HepG2 (cell line): ENCODE measurements around the gene FAM174C. TPM values are rescaled to one million over a fixed set of nuclear protein-coding genes. Genes with fewer than 3 reads are reported as not detected.

Source experiments
- DNMT3B ChIP-seq: conservative IDR thresholded peaks from 2 replicates; pipeline ENCODE4 v1.6.1; 2016; ENCODE audit warnings: missing biosample characterization, control low read depth
- FOXK2 ChIP-seq: fragments of 450-650 bp; IDR thresholded peaks from 2 replicates; pipeline ENCODE4 v1.6.1; 2016
- FOXP1 ChIP-seq, 2 experiments: fragments of 450-650 bp in 1 of 2; IDR thresholded peaks; 2 replicates each; pipeline ENCODE4 v1.6.1; 2017 to 2018; ENCODE audit warnings: antibody characterized with exemption in 1 of 2
- GTF2F1 ChIP-seq: fragments of 150-350 bp; IDR thresholded peaks from 2 replicates; pipeline ENCODE4 v1.6.1; 2014; ENCODE audit warnings: low read length
- ISL2 ChIP-seq: sonication (generic); formaldehyde crosslinking; IDR thresholded peaks from 2 replicates; pipeline ENCODE4 v1.5.0; 2020; ENCODE audit warnings: missing genetic modification reagents
- JARID2 ChIP-seq: sonication (generic); formaldehyde crosslinking; IDR thresholded peaks from 2 replicates; pipeline ENCODE4 v1.8.1; 2023; ENCODE audit warnings: missing genetic modification reagents, inconsistent platforms; ENCODE audit not compliant: insufficient replicate concordance
- MBNL3 ChIP-seq: fragments of 250-450 bp; sonication (Bioruptor Pico); conservative IDR thresholded peaks from 2 replicates; pipeline ENCODE4 v1.8.0; 2022; ENCODE audit warnings: mild to moderate bottlenecking, inconsistent platforms
- MED1 ChIP-seq: sonication (generic); formaldehyde crosslinking; IDR thresholded peaks from 2 replicates; pipeline ENCODE4 v1.4.0; 2020; ENCODE audit warnings: missing genetic modification reagents
- MTERF4 ChIP-seq: sonication (generic); formaldehyde crosslinking; IDR thresholded peaks from 2 replicates; pipeline ENCODE4 v1.8.0; 2023; ENCODE audit warnings: mild to moderate bottlenecking, missing genetic modification reagents
- MTF2 ChIP-seq: sonication (generic); formaldehyde crosslinking; IDR thresholded peaks from 2 replicates; pipeline ENCODE4 v1.5.0; 2020; ENCODE audit warnings: missing genetic modification reagents, borderline replicate concordance
- RAD51 ChIP-seq: fragments of 450-650 bp; IDR thresholded peaks from 2 replicates; pipeline ENCODE4 v1.6.1; 2016; ENCODE audit warnings: borderline replicate concordance
- SMYD3 ChIP-seq: sonication (generic); formaldehyde crosslinking; IDR thresholded peaks from 2 replicates; pipeline ENCODE4 v1.8.1; 2023; ENCODE audit warnings: mild to moderate bottlenecking, missing genetic modification reagents
- TEAD2 ChIP-seq: sonication (generic); formaldehyde crosslinking; IDR thresholded peaks from 2 replicates; pipeline ENCODE4 v1.9.0; 2021; ENCODE audit warnings: missing genetic modification reagents
- TEAD3 ChIP-seq: optimal IDR thresholded peaks from 2 replicates; pipeline ENCODE3; 2016; ENCODE audit warnings: borderline replicate concordance
- THRA ChIP-seq: sonication (generic); formaldehyde crosslinking; IDR thresholded peaks from 2 replicates; pipeline ENCODE4 v1.4.0; 2020; ENCODE audit warnings: missing genetic modification reagents, borderline replicate concordance
- THYN1 ChIP-seq: sonication (generic); formaldehyde crosslinking; IDR thresholded peaks from 2 replicates; pipeline ENCODE4 v1.8.1; 2023; ENCODE audit warnings: low read depth, mild to moderate bottlenecking, moderate library complexity, missing genetic modification reagents, borderline replicate concordance
- ZBTB7B ChIP-seq: sonication (generic); formaldehyde crosslinking; IDR thresholded peaks from 2 replicates; pipeline ENCODE4 v1.4.0; 2020; ENCODE audit warnings: missing genetic modification reagents
- ZFYVE20 ChIP-seq: sonication (generic); formaldehyde crosslinking; IDR thresholded peaks from 2 replicates; pipeline ENCODE4 v1.8.0; 2023; ENCODE audit warnings: low read depth, mild to moderate bottlenecking, moderate library complexity, missing genetic modification reagents, borderline replicate concordance
- ZNF260 ChIP-seq: sonication (generic); formaldehyde crosslinking; IDR thresholded peaks from 2 replicates; pipeline ENCODE4 v1.4.0; 2020; ENCODE audit warnings: missing genetic modification reagents, low read depth, mild to moderate bottlenecking, borderline replicate concordance
- ZNF367 ChIP-seq: sonication (generic); formaldehyde crosslinking; IDR thresholded peaks from 2 replicates; pipeline ENCODE4 v1.4.0; 2020; ENCODE audit warnings: missing genetic modification reagents, borderline replicate concordance
- ZNF547 ChIP-seq: sonication (generic); formaldehyde crosslinking; IDR thresholded peaks from 2 replicates; pipeline ENCODE4 v1.5.1; 2020; ENCODE audit warnings: mild to moderate bottlenecking, missing genetic modification reagents
- ZNF550 ChIP-seq: sonication (generic); formaldehyde crosslinking; IDR thresholded peaks from 2 replicates; pipeline ENCODE4 v1.4.0; 2020; ENCODE audit warnings: mild to moderate bottlenecking, missing genetic modification reagents, borderline replicate concordance
- ZNF552 ChIP-seq: sonication (generic); formaldehyde crosslinking; IDR thresholded peaks from 2 replicates; pipeline ENCODE4 v1.9.0; 2022; ENCODE audit warnings: missing genetic modification reagents, mild to moderate bottlenecking, borderline replicate concordance
- ZNF567 ChIP-seq: sonication (generic); formaldehyde crosslinking; IDR thresholded peaks from 2 replicates; pipeline ENCODE4 v1.8.1; 2023; ENCODE audit warnings: mild to moderate bottlenecking, missing genetic modification reagents, borderline replicate concordance
- ZNF720 ChIP-seq: sonication (generic); formaldehyde crosslinking; IDR thresholded peaks from 2 replicates; pipeline ENCODE4 v1.4.0; 2020; ENCODE audit warnings: missing genetic modification reagents
- polyA plus RNA-seq, 8 experiments: library from polyadenylated mRNA; depleted of rRNA in 3 of 8; stranded (reverse) in 7 of 8; unstranded in 1 of 8; fragments of >200 nt; fragmentation: Illumina TruSeq in 4 of 8; extraction: Trizol in 4 of 8; gene quantifications; 2 replicates each; pipeline versions ENCODE4 v1.2.1 to v1.2.3, GENCODE V29; 2011 to 2016; ENCODE audit warnings: low read depth in 4 of 8, missing spikeins in 1 of 8, mixed read lengths in 1 of 8; ENCODE audit not compliant: insufficient read depth in 1 of 8
- total RNA-seq, 5 experiments: library from RNA; depleted of rRNA; stranded (reverse); fragments of >200 nt; fragmentation: Illumina TruSeq; extraction: Trizol; gene quantifications; 2 replicates each; pipeline ENCODE4 v1.2.3, GENCODE V29; 2016; ENCODE audit warnings: low read depth in 1 of 5
- TF ChIP-seq, protein P1 (sequence below): sonication (generic); formaldehyde crosslinking; IDR thresholded peaks from 2 replicates; pipeline ENCODE4 v1.4.0; 2020; ENCODE audit warnings: mild to moderate bottlenecking, missing genetic modification reagents

Gene FAM174C
- total and polyA plus RNA-seq, 2 of the 13 experiments (the other 11 are each of a cell fraction or from before 2014, with no cell fraction given) = 19.5 to 31.3 TPM

- no peak for TF ChIP-seq TEAD2 (CRISPR knock-in tag)
- no peak for TF ChIP-seq ZNF567
- TF ChIP-seq ZFYVE20 (CRISPR knock-in tag) = no peak
- no peak for TF ChIP-seq DNMT3B (CRISPR knock-in tag)
- 0 out of 2 replicates have a peak, but pooled peaks have one; percentile 27 for TF ChIP-seq ZNF547 (CRISPR knock-in tag)
- no peak for TF ChIP-seq THYN1
- no peak for TF ChIP-seq SMYD3 (CRISPR knock-in tag)
- no peak for TF ChIP-seq ZNF260 (CRISPR knock-in tag)
- TF ChIP-seq MED1 = peak; percentile 88; the same call in 1 of the 2 replicates
- TF ChIP-seq FOXK2 = no peak
- no peak for TF ChIP-seq RAD51
- TF ChIP-seq MTERF4 (CRISPR knock-in tag) = no peak
- TF ChIP-seq ZNF720 (CRISPR knock-in tag) = no peak
- no peak for TF ChIP-seq MTF2 (CRISPR knock-in tag)
- TF ChIP-seq ISL2 (CRISPR knock-in tag) = no peak
- no peak for TF ChIP-seq ZNF367 (CRISPR knock-in tag)
- TF ChIP-seq FOXP1 (IDR thresholded peaks at IDR 0.05) = no peak
- peak; percentile 66; the same call in 1 of the 2 replicates for TF ChIP-seq FOXP1 (CRISPR knock-in tag; IDR thresholded peaks at IDR 0.05)
- no peak for TF ChIP-seq MBNL3 (CRISPR knock-in tag)
- TF ChIP-seq, protein P1, sequence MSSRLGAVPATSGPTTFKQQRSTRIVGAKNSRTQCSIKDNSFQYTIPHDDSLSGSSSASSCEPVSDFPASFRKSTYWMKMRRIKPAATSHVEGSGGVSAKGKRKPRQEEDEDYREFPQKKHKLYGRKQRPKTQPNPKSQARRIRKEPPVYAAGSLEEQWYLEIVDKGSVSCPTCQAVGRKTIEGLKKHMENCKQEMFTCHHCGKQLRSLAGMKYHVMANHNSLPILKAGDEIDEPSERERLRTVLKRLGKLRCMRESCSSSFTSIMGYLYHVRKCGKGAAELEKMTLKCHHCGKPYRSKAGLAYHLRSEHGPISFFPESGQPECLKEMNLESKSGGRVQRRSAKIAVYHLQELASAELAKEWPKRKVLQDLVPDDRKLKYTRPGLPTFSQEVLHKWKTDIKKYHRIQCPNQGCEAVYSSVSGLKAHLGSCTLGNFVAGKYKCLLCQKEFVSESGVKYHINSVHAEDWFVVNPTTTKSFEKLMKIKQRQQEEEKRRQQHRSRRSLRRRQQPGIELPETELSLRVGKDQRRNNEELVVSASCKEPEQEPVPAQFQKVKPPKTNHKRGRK (CRISPR knock-in tag) = no peak
- peak; percentile 86 for TF ChIP-seq TEAD3 (CRISPR knock-in tag)
- no peak for TF ChIP-seq ZNF550 (CRISPR knock-in tag)
- no peak for TF ChIP-seq ZNF552 (CRISPR knock-in tag)
- TF ChIP-seq ZBTB7B (CRISPR knock-in tag) = peak; percentile 89
- peak; percentile 93 for TF ChIP-seq THRA (CRISPR knock-in tag)
- TF ChIP-seq JARID2 = peak; percentile 38
- no peak for TF ChIP-seq GTF2F1
Measured at GRCh38 chr19:1253514-1254080, 21.7 kb upstream of the FAM174C start (continued).
